Endothelial cell of umbilical vein (primary cell): Measurements from ENCODE around the gene SCN3B. TPM values are rescaled to one million over a fixed set of nuclear protein-coding genes. Genes with fewer than 3 reads are reported as not detected.

ENCODE experiments used
- BruUV-seq: library from RNA; stranded (reverse); fragments of 400-500 nt; replicated peaks from 2 replicates; lab custom pipeline; 2021; lab: Mats Ljungman, UMichigan
- CTCF ChIA-PET: fragments of 300-600, 350-600 bp; sonication (Branson Sonifier 250); formaldehyde crosslinking; loops from one replicate; lab custom pipeline; 2021; ENCODE audit warnings: antibody characterized with exemption, inconsistent platforms; lab: Charles Lee
- POLR2A ChIA-PET: fragments of 300-600, 350-600 bp; sonication (Branson Sonifier 250); formaldehyde crosslinking; loops from one replicate; lab custom pipeline; 2021; ENCODE audit warnings: antibody characterized with exemption, inconsistent platforms; lab: Charles Lee
- DNase-seq: peaks from one replicate; pipeline ENCODE4 v3.0.0-alpha.2; 2011; ENCODE audit warnings: low read depth, low spot score
- FAIRE-seq: peaks from 2 replicates; lab custom pipeline; 2011; peaks lifted over from hg19 to GRCh38; lab: Jason Lieb, UNC
- H2AFZ ChIP-seq: 2 replicates; pipeline ENCODE4 v1.6.0; 2012; ENCODE audit warnings: low read depth, low read length, control low read depth, inconsistent platforms
- H3K27ac ChIP-seq: 2 replicates; pipeline ENCODE4 v1.5.1; 2011; ENCODE audit warnings: low read depth, mild to moderate bottlenecking, control low read depth, low read length, moderate library complexity; ENCODE audit not compliant: insufficient read depth
- H3K27me3 ChIP-seq, 2 experiments: 2 replicates each; pipeline versions ENCODE4 v1.6.0 to v1.6.1; 2011; ENCODE audit warnings: low read length in 2 of 2, mixed read lengths in 1 of 2; ENCODE audit not compliant: control insufficient read depth in 2 of 2, insufficient read depth in 2 of 2
- H3K36me3 ChIP-seq, 2 experiments: 2 replicates in 1 of 2; 3 replicates in 1 of 2; pipeline ENCODE4 v1.5.1; 2011; ENCODE audit warnings: low read length in 2 of 2, mild to moderate bottlenecking in 1 of 2, moderate library complexity in 1 of 2; ENCODE audit not compliant: control insufficient read depth in 2 of 2, insufficient read depth in 2 of 2; ENCODE audit errors: extremely low read depth in 1 of 2
- H3K4me1 ChIP-seq: 3 replicates; pipeline ENCODE4 v1.5.1; 2011; ENCODE audit warnings: mild to moderate bottlenecking, low read length; ENCODE audit not compliant: control insufficient read depth, insufficient read depth; ENCODE audit errors: extremely low read depth
- H3K4me2 ChIP-seq: 2 replicates; pipeline ENCODE4 v1.6.1; 2011; ENCODE audit warnings: low read length, control low read depth, mixed read lengths; ENCODE audit not compliant: insufficient read depth
- H3K4me3 ChIP-seq, 3 experiments: fragments of 200-600 bp in 1 of 3; sonication (generic), shearing (Covaris generic) in 1 of 3; replicated peaks in 1 of 3; 2 replicates each; pipeline ENCODE4 v1.5.1; 2011 to 2016; ENCODE audit warnings: control low read depth in 3 of 3, low read length in 3 of 3, mild to moderate bottlenecking in 2 of 3, inconsistent platforms in 1 of 3, low read depth in 1 of 3, moderate library complexity in 1 of 3; ENCODE audit not compliant: insufficient read depth in 1 of 3
- H3K79me2 ChIP-seq: 2 replicates; pipeline ENCODE4 v1.6.0; 2012; ENCODE audit warnings: low read length, inconsistent platforms; ENCODE audit not compliant: control insufficient read depth, insufficient read depth
- H3K9ac ChIP-seq: replicated peaks from 2 replicates; pipeline ENCODE3; 2011; ENCODE audit warnings: low read length, control low read depth; ENCODE audit not compliant: insufficient read depth; ENCODE audit errors: extremely low read depth
- H3K9me1 ChIP-seq: replicated peaks from 3 replicates; pipeline ENCODE4 v1.6.0; 2011; ENCODE audit warnings: mild to moderate bottlenecking, low read length; ENCODE audit not compliant: control insufficient read depth, insufficient read depth; ENCODE audit errors: extremely low read depth
- H3K9me3 ChIP-seq: replicated peaks from 2 replicates; pipeline ENCODE4 v1.5.1; 2012; ENCODE audit warnings: low read length, inconsistent platforms; ENCODE audit not compliant: control insufficient read depth, insufficient read depth
- H4K20me1 ChIP-seq: replicated peaks from 2 replicates; pipeline ENCODE3; 2011; ENCODE audit warnings: mild to moderate bottlenecking, low read length; ENCODE audit not compliant: control insufficient read depth, insufficient read depth; ENCODE audit errors: extremely low read depth
- EZH2 ChIP-seq: IDR thresholded peaks from 2 replicates; pipeline ENCODE4 v1.6.1; 2012; ENCODE audit warnings: borderline replicate concordance, low read depth, mild to moderate bottlenecking, moderate library complexity, low read length, inconsistent platforms; ENCODE audit not compliant: severe bottlenecking
- FOS ChIP-seq: IDR thresholded peaks from 2 replicates; pipeline ENCODE4 v1.6.1; 2011; ENCODE audit warnings: mild to moderate bottlenecking, low read length, moderate library complexity, borderline replicate concordance; ENCODE audit not compliant: insufficient read depth
- GATA2 ChIP-seq: IDR thresholded peaks from 2 replicates; pipeline ENCODE4 v1.7.0; 2011; ENCODE audit warnings: low read depth, mild to moderate bottlenecking, moderate library complexity, mixed read lengths, low read length; ENCODE audit not compliant: insufficient read length, insufficient read depth
- JUN ChIP-seq: IDR thresholded peaks from 2 replicates; pipeline ENCODE4 v1.6.1; 2011; ENCODE audit warnings: borderline replicate concordance, low read depth; ENCODE audit not compliant: insufficient read length, insufficient read depth
- MAX ChIP-seq: IDR thresholded peaks from 2 replicates; pipeline ENCODE4 v1.6.1; 2011; ENCODE audit not compliant: insufficient read depth, insufficient read length
- MYC ChIP-seq: IDR thresholded peaks from one replicate; pipeline ENCODE4 v1.6.1; 2011; ENCODE audit warnings: mild to moderate bottlenecking, low read depth, low read length
- POLR2A ChIP-seq: IDR thresholded peaks from 2 replicates; pipeline ENCODE4 v1.6.1; 2012; ENCODE audit warnings: low read depth, mild to moderate bottlenecking, control low read depth, low read length
- POLR2AphosphoS5 ChIP-seq: IDR thresholded peaks from 2 replicates; pipeline ENCODE4 v1.6.1; 2012; ENCODE audit warnings: low read depth, mild to moderate bottlenecking, control low read depth, low read length, moderate library complexity; ENCODE audit not compliant: insufficient read depth
- dilution Hi-C: fragments of 300-500 bp; cut with MboI; formaldehyde crosslinking; loops from one replicate; pipeline ENCODE4 v1.15.0; 2019; ENCODE audit warnings: low sequenced_read_pairs; ENCODE audit not compliant: extremely low pct_ligation_motif_present
- intact Hi-C: fragments of 100-400 bp; cut with micrococcal nuclease; formaldehyde crosslinking; loops from one replicate; pipeline ENCODE4 v1.10.0; 2022
- polyA plus RNA-seq, 4 experiments: library from polyadenylated mRNA; depleted of rRNA in 3 of 4; stranded (reverse) in 3 of 4; unstranded in 1 of 4; fragments of >200 nt; gene quantifications; 2 replicates each; pipeline versions ENCODE4 v1.2.1 to v1.2.3, GENCODE V29; 2011 to 2012; ENCODE audit warnings: missing spikeins in 1 of 4
- total RNA-seq: library from RNA; stranded (reverse); gene quantifications from 2 replicates; pipeline ENCODE4 v1.2.3, GENCODE V29; 2021
- TF ChIP-seq, protein P1 (sequence below), 2 donors: IDR thresholded peaks; 1 replicate in 1 of 2; 2 replicates in 1 of 2; pipeline ENCODE4 v1.5.1; 2011; ENCODE audit warnings: low read length in 2 of 2, mild to moderate bottlenecking in 2 of 2, moderate library complexity in 2 of 2, control low read depth in 1 of 2, inconsistent platforms in 1 of 2, low read depth in 1 of 2; ENCODE audit not compliant: insufficient read depth in 1 of 2; ENCODE audit errors: extremely low read depth in 1 of 2

The SCN3B gene
- total and polyA plus RNA-seq, 2 donors (not counting 3 experiments of a cell fraction or from before 2014, with no cell fraction given): 0.72 to 1.4 TPM

DNA sequence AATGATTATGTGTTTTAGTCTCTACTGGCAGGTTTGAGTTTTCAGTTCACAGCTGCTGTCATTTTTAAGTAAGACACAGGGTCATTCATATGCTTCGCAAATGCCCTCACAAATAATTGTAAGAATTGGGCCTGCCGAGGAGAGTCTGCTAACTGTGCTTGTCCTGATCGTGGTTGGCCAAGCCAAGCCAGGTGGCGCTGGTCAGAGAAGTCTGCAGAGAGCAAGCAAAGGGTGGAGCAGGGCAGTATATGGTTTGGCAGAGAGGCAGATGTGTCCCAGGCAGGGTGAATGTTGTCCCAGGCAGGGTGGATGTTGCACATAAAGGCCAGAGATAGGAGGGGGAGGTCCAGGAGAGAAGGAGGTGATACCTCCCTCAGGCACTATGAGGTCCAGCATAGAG is 52.7 kb downstream of the SCN3B start:
- POLR2A ChIA-PET: interaction anchor here (0.7 kb wide), 1 partner anchor 11 kb away, joined by 3 read pairs; no protein-coding TSS in a partner anchor
- Histone ChIP-seq H3K9me1 (no peaks in the 10 kb centered on the region), H3K27ac (no peak overlapping the region), H3K36me3 (no peaks in the 10 kb centered on the region), H3K4me1 (no peaks in the 10 kb centered on the region), H3K9ac (no peak overlapping the region), H3K4me2 (no peak overlapping the region), H4K20me1 (no peaks in the 10 kb centered on the region), H3K79me2 (no peaks in the 10 kb centered on the region), H3K9me3 (no peaks in the 10 kb centered on the region), H3K4me3 (no peak overlapping the region), H2AFZ (no peak overlapping the region), H3K27me3 (no peaks in the 10 kb centered on the region)
- BruUV-seq: no TSS peak
- CTCF ChIA-PET: interaction anchor here (0.8 kb wide), 1 partner anchor 14 kb away, joined by 3 read pairs; no protein-coding TSS in a partner anchor
- TF ChIP-seq POLR2AphosphoS5: no peak
- TF ChIP-seq FOS: no peak
- TF ChIP-seq, protein P1, sequence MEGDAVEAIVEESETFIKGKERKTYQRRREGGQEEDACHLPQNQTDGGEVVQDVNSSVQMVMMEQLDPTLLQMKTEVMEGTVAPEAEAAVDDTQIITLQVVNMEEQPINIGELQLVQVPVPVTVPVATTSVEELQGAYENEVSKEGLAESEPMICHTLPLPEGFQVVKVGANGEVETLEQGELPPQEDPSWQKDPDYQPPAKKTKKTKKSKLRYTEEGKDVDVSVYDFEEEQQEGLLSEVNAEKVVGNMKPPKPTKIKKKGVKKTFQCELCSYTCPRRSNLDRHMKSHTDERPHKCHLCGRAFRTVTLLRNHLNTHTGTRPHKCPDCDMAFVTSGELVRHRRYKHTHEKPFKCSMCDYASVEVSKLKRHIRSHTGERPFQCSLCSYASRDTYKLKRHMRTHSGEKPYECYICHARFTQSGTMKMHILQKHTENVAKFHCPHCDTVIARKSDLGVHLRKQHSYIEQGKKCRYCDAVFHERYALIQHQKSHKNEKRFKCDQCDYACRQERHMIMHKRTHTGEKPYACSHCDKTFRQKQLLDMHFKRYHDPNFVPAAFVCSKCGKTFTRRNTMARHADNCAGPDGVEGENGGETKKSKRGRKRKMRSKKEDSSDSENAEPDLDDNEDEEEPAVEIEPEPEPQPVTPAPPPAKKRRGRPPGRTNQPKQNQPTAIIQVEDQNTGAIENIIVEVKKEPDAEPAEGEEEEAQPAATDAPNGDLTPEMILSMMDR (IDR thresholded peaks at IDR 0.05; ENCODE audit: extremely low read depth in 1 of 2, insufficient read depth in 1 of 2, low read depth in 1 of 2, low read length in 2 of 2): no peak
- TF ChIP-seq POLR2A: no peak
- TF ChIP-seq MYC: no peak
- no peak for TF ChIP-seq JUN
- TF ChIP-seq GATA2: no peak
- TF ChIP-seq MAX: no peak
- no peak for TF ChIP-seq EZH2
- dilution Hi-C loops: no loop called here
- FAIRE-seq (no peak), DNase-seq (no peak)
- intact Hi-C loops: no loop called here
